AG04450 (cell line): ENCODE results near the gene CCDC50. TPM values are rescaled to one million over a fixed set of nuclear protein-coding genes. Genes with fewer than 3 reads are reported as not detected.

ENCODE experiments used
- CTCF ChIA-PET: fragments of 300-600, 350-600 bp; formaldehyde crosslinking; extraction: SDS; loops from one replicate; lab custom pipeline; 2022; ENCODE audit warnings: antibody characterized with exemption, inconsistent platforms; lab: Charles Lee
- POLR2A ChIA-PET: fragments of 350-600 bp; formaldehyde crosslinking; extraction: SDS; loops from one replicate; lab custom pipeline; 2021; ENCODE audit warnings: antibody characterized with exemption, inconsistent platforms; lab: Yijun Ruan, JAX
- DNase-seq: peaks from one replicate; pipeline ENCODE4 v3.0.0-alpha.2; 2011; ENCODE audit warnings: low read depth, low spot score
- H3K27ac ChIP-seq: one replicate; pipeline ENCODE4 v1.5.1; 2012; ENCODE audit warnings: low read depth, low read length, control low read depth
- H3K27me3 ChIP-seq: one replicate; pipeline ENCODE4 v1.6.0; 2012; ENCODE audit warnings: low read length; ENCODE audit not compliant: control insufficient read depth, insufficient read depth
- H3K4me3 ChIP-seq: 2 replicates; pipeline ENCODE4 v1.5.1; 2011; ENCODE audit warnings: mild to moderate bottlenecking, low read depth, low read length, control low read depth
- H3K9me3 ChIP-seq: 2 replicates; pipeline ENCODE4 v1.5.1; 2012; ENCODE audit warnings: low read length; ENCODE audit not compliant: control insufficient read depth, insufficient read depth
- CTCF ChIP-seq: IDR thresholded peaks from 2 replicates; pipeline ENCODE4 v1.5.1; 2011; ENCODE audit warnings: low read depth, low read length, control low read depth, inconsistent platforms
- polyA minus RNA-seq: library from RNA; depleted of rRNA, polyadenylated mRNA; stranded (reverse); fragments of >200 nt; gene quantifications from 2 replicates; pipeline ENCODE4 v1.2.3, GENCODE V29; 2011; rRNA and poly(A)+ RNA removed
- polyA plus RNA-seq: library from polyadenylated mRNA; depleted of rRNA; stranded (reverse); fragments of >200 nt; gene quantifications from 2 replicates; pipeline ENCODE4 v1.2.3, GENCODE V29; 2011; rRNA removed

Gene CCDC50
- polyA plus RNA-seq (59.3 and 75.6 TPM in 2 replicates), polyA minus RNA-seq (50.8 and 65.0 TPM in 2 replicates)

GRCh38 chr3:191328962-191329653, at the start of gene CCDC50:
TSS of gene CCDC50 (plus strand) at chr3:191329394. CDS start at chr3:191329675, 281 bp downstream.
- no peaks in the 10 kb centered on the region for H3K9me3 ChIP-seq
- POLR2A ChIA-PET: interaction anchor here (0.7 kb wide), 1 partner anchor 54 kb away, joined by 4 read pairs; no protein-coding TSS in a partner anchor
- no peak for DNase-seq
- peak within 1 kb of the TSS; percentile 77 for H3K4me3 ChIP-seq
- H3K27me3 ChIP-seq: no peaks in the 10 kb centered on the region
- CTCF ChIA-PET: interaction anchor here (0.7 to 1.7 kb wide), 4 partner anchors 12 to 203 kb away, joined by 3 to 4 read pairs (median 3); no protein-coding TSS in a partner anchor
- H3K27ac ChIP-seq: peak within 1 kb of the TSS; percentile 93
- TF ChIP-seq CTCF: no peak

DNA sequence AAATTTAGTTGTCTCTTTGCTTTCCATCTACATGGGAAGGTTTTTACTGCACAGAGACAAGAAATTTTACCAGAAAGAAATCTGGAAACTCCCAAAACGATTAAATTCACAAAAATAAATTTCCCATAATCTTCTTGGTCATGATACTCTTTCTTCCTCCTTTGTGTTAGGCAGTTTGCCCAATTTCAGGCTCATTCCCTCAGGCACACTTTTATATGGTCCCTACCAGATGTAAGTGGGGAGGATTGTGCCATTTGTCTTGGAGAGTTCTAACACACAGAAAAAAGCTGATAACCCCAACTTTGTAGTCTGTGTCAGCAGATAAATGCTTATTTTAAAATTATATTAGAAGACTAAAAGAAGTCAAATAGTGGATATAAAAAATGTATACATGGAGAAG, 49.1 kb upstream of the CCDC50 start:
- no peak for DNase-seq
- no peaks in the 10 kb centered on the region for H3K27me3 ChIP-seq
- POLR2A ChIA-PET: no interaction called here
- H3K4me3 ChIP-seq: no peak overlapping the region
- no peaks in the 10 kb centered on the region for H3K9me3 ChIP-seq
- no peak for TF ChIP-seq CTCF
- H3K27ac ChIP-seq: no peak overlapping the region
- CTCF ChIA-PET: no interaction called here

DNA sequence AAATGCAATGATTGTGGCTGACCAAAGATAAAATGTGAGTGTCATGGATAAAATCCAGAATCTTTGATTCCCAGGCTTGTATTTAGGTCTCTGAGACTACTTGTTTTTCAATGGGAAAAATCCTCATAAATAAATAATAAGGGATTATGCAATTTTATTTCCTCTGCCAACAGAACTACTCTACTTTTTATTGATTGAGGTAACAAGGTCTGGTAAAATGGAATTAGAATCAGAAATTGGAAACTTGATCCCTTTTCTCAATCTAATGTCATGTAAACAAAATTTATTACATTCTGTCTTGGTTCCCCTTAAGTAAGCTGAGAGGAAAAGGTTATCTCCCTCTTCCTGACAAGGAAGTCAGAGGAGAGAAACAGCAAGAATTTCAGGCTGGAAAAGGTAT, 48.3 kb upstream of the CCDC50 start:
- no peak overlapping the region for H3K27ac ChIP-seq
- H3K9me3 ChIP-seq: no peaks in the 10 kb centered on the region
- H3K4me3 ChIP-seq: no peak overlapping the region
- TF ChIP-seq CTCF: no peak
- ChIA-PET POLR2A (no interaction called here), CTCF (no interaction called here)
- no peaks in the 10 kb centered on the region for H3K27me3 ChIP-seq
- DNase-seq: no peak

DNA sequence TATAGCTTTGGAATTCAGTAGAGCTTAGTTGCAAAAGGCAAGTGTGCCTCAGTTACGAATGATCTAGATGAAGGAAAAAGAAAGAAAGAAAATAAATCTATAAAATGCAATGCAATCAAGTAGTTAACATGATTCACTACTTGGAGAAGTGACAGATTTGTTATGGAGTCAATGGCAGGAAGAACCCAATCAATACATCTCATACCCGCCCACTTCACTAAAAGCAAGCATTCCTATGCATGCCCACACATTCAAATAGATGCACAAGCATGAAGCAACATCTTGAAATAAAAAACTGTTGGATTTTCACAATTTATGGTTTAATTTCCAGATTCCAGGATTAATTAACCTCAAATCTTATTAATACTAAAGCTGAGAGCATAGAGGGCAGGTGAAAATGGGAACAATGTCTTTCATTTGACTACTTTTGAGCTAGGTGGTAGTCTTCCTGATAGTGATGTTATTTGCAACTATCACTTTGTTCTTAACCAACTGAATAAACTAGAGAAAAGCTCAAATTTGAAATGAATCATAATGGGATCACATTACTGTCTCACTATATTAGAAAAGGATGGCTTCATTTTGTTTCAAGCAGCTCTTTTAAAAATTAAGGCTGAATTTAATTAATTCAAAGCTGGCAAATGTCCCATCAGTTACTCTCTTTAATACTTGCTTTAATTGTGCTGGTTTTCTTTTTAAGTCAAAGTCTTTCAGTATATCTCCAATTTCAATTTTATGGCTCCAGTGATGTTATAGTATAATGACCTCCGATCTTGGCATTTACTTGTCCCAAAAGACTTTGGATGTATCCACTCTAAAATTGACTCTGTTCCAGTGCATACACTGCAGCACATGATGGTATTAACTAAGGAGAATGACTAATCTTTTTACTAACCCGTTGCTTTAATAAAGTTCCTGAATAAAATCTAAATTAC, 46.7 kb upstream of the CCDC50 start:
- Histone ChIP-seq H3K4me3 (no peak overlapping the region), H3K27ac (no peak overlapping the region), H3K9me3 (no peaks in the 10 kb centered on the region), H3K27me3 (no peaks in the 10 kb centered on the region)
- no peak for DNase-seq
- CTCF ChIA-PET: no interaction called here
- POLR2A ChIA-PET: no interaction called here
- TF ChIP-seq CTCF: no peak
